ENCODE results near the gene SNX19.

DNA sequence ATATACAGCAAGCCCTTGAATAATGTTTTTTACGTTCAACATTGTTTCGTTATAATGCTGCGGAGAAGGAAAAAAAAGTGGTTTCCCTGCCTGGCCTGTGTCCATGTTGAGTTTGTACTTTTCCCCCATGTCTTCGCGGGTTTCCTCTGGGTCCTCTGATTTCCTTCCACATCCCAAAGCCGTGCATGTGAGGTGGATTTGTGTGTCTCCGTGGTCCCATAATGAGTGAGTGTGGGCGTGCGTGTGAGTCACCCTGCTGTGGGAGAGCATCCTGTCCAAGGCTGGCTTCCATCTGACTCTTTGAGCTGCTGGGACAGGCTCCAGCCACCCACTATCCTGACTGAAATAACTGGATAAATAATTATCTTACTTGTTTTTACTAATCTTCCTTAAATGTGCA, 29.6 kb upstream of the SNX19 start:
- TF ChIP-seq BACH2 (CRISPR knock-in tag; IDR thresholded peaks at IDR 0.05; ENCODE audit: borderline replicate concordance) (no peak), RARB (CRISPR knock-in tag; IDR thresholded peaks at IDR 0.05) (no peak), ARNTL (CRISPR knock-in tag; IDR thresholded peaks at IDR 0.05; ENCODE audit: borderline replicate concordance, low read depth) (no peak), CSDC2 (CRISPR knock-in tag; IDR thresholded peaks at IDR 0.05) (no peak), ZC3H10 (CRISPR knock-in tag; IDR thresholded peaks at IDR 0.05) (no peak), ZFP30 (CRISPR knock-in tag; IDR thresholded peaks at IDR 0.05) (no peak), ISL1 (CRISPR knock-in tag; IDR thresholded peaks at IDR 0.05) (no peak), ZNF565 (CRISPR knock-in tag; conservative IDR thresholded peaks at IDR 0.05; ENCODE audit: low read depth) (no peak), ZNF8 (CRISPR knock-in tag; IDR thresholded peaks at IDR 0.05) (no peak)
- TF ChIP-seq, protein P1, sequence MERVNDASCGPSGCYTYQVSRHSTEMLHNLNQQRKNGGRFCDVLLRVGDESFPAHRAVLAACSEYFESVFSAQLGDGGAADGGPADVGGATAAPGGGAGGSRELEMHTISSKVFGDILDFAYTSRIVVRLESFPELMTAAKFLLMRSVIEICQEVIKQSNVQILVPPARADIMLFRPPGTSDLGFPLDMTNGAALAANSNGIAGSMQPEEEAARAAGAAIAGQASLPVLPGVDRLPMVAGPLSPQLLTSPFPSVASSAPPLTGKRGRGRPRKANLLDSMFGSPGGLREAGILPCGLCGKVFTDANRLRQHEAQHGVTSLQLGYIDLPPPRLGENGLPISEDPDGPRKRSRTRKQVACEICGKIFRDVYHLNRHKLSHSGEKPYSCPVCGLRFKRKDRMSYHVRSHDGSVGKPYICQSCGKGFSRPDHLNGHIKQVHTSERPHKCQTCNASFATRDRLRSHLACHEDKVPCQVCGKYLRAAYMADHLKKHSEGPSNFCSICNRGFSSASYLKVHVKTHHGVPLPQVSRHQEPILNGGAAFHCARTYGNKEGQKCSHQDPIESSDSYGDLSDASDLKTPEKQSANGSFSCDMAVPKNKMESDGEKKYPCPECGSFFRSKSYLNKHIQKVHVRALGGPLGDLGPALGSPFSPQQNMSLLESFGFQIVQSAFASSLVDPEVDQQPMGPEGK (CRISPR knock-in tag; IDR thresholded peaks at IDR 0.05; ENCODE audit: borderline replicate concordance): no peak

All from SK-N-SH treated with all-trans-retinoic acid at 6 μM for 48 hours (cell line).